ENCODE results near the gene N4BP2L2. TPM values are rescaled to one million over a fixed set of nuclear protein-coding genes. Genes with fewer than 3 reads are reported as not detected.

Gene N4BP2L2
- total and polyA plus RNA-seq, 9 of the 15 experiments (the other 6 are each of a cell fraction or from before 2014, with no cell fraction given), result 33.9 to 76.4 (median 48.7) TPM

DNA sequence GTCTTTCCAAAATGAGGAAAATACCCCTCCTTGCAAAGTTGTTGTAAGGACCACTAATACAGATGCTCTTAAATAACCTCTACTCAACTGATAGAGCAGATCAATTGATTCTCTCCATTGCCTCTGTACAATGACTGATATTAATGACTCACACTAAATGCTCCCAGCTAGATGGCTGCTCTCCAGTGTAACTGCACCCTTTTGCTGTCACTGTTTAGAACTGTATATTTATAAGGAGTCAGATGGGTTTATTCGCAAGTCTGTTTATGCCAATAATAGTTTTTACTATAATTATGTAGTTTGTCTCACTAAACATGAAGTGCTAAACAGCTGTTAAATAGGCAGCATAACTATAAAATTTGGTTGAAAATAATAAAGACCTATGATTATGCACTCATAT lies 89.6 kb downstream of the N4BP2L2 start:
- no peak for DNase-seq (ENCODE audit: extremely low read depth in 1 of 4, low spot score in 3 of 4)
- in situ Hi-C loops (cut with MboI) (no loop called here), intact Hi-C loops (cut with micrococcal nuclease) (no loop called here)
- WGBS (ENCODE audit: insufficient coverage, low coverage, missing lambda C conversion rate), result 100% methylated on average over 1 of the region's 1 CpG
- no peak for FAIRE-seq
- H3K27ac ChIP-seq (ENCODE audit: extremely low read depth, low read depth, low read length), result no peak overlapping the region
- CTCF ChIA-PET (ENCODE audit: low intra/inter-chr PET ratio), result no interaction called here
- H3K4me3 ChIP-seq, result no peak overlapping the region
- no peaks in the 10 kb centered on the region; a peak in 1 of 5 replicates for H3K4me1 ChIP-seq (replicated peaks in 1 of 2; ENCODE audit: control insufficient read depth in 2 of 2, insufficient read depth in 2 of 2, low read length in 2 of 2)
- no peaks in the 10 kb centered on the region for H4K20me1 ChIP-seq (replicated peaks; ENCODE audit: control insufficient read depth, insufficient read depth, low read length)
- POLR2A ChIA-PET, result interaction anchor here (0.9 kb wide), 1 partner anchor 19 kb away, joined by 3 read pairs; no protein-coding TSS in a partner anchor
- H3K9me3 ChIP-seq (replicated peaks; ENCODE audit: control insufficient read depth, insufficient read depth, low read depth, low read length), result no peaks in the 10 kb centered on the region
- H3K9ac ChIP-seq (ENCODE audit: insufficient read depth in 1 of 2, low read depth in 2 of 2, low read length in 2 of 2), result no peak overlapping the region
- H2AFZ ChIP-seq (ENCODE audit: low read depth, low read length), result no peak overlapping the region
- ATAC-seq, result no peak
- no TSS peak for BruUV-seq (replicated peaks)
- no peaks in the 10 kb centered on the region for H3K27me3 ChIP-seq (ENCODE audit: control insufficient read depth in 2 of 2, insufficient read depth in 2 of 2, low read length in 2 of 2)
- H3K9me1 ChIP-seq (ENCODE audit: control insufficient read depth, insufficient read depth, low read length), result no peaks in the 10 kb centered on the region
- H3K4me2 ChIP-seq (ENCODE audit: insufficient read depth, low read length), result no peak overlapping the region
- no peaks in the 10 kb centered on the region for H3K36me3 ChIP-seq (ENCODE audit: control insufficient read depth, insufficient read depth, low read length)
- no peaks in the 10 kb centered on the region for H3K79me2 ChIP-seq (ENCODE audit: control insufficient read depth, insufficient read depth, low read length)
- TF ChIP-seq, protein P1, sequence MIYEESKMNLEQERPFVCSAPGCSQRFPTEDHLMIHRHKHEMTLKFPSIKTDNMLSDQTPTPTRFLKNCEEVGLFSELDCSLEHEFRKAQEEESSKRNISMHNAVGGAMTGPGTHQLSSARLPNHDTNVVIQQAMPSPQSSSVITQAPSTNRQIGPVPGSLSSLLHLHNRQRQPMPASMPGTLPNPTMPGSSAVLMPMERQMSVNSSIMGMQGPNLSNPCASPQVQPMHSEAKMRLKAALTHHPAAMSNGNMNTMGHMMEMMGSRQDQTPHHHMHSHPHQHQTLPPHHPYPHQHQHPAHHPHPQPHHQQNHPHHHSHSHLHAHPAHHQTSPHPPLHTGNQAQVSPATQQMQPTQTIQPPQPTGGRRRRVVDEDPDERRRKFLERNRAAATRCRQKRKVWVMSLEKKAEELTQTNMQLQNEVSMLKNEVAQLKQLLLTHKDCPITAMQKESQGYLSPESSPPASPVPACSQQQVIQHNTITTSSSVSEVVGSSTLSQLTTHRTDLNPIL (CRISPR knock-in tag; IDR thresholded peaks at IDR 0.05), result no peak
- TF ChIP-seq ZNF143 (CRISPR knock-in tag; IDR thresholded peaks at IDR 0.05) (no peak), ZHX1 (conservative IDR thresholded peaks at IDR 0.05; ENCODE audit: low read length) (no peak), E2F4 (CRISPR knock-in tag; IDR thresholded peaks at IDR 0.05; ENCODE audit: low read depth) (no peak), ZFX (CRISPR knock-in tag; IDR thresholded peaks at IDR 0.05) (no peak), EP300 (IDR thresholded peaks at IDR 0.05; ENCODE audit: low read length) (no peak), BACH1 (tag; IDR thresholded peaks at IDR 0.05) (no peak), ZNF354B (CRISPR knock-in tag; IDR thresholded peaks at IDR 0.05) (no peak), TEAD2 (tag; IDR thresholded peaks at IDR 0.05) (no peak), HDAC8 (tag; IDR thresholded peaks at IDR 0.05) (no peak), ATF3 (IDR thresholded peaks at IDR 0.05) (no peak), ATF3 (CRISPR knock-in tag; conservative IDR thresholded peaks at IDR 0.05) (no peak), ZZZ3 (IDR thresholded peaks at IDR 0.05) (no peak), PRPF4 (IDR thresholded peaks at IDR 0.05; ENCODE audit: insufficient read depth, low read depth, low read length, poor library complexity, severe bottlenecking) (no peak), LEF1 (IDR thresholded peaks at IDR 0.05) (no peak)
- TF ChIP-seq, protein P2, sequence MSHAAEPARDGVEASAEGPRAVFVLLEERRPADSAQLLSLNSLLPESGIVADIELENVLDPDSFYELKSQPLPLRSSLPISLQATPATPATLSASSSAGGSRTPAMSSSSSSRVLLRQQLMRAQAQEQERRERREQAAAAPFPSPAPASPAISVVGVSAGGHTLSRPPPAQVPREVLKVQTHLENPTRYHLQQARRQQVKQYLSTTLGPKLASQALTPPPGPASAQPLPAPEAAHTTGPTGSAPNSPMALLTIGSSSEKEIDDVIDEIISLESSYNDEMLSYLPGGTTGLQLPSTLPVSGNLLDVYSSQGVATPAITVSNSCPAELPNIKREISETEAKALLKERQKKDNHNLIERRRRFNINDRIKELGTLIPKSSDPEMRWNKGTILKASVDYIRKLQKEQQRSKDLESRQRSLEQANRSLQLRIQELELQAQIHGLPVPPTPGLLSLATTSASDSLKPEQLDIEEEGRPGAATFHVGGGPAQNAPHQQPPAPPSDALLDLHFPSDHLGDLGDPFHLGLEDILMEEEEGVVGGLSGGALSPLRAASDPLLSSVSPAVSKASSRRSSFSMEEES (CRISPR knock-in tag; IDR thresholded peaks at IDR 0.05), result no peak
